DOHH2 (cell line): ENCODE results near the gene GLRX3.

ENCODE experiments used
- H3F3A ChIP-seq: fragments of 200-600 bp; sonication (generic), shearing (Covaris generic); 2 replicates; pipeline ENCODE4 v1.6.0; 2016; ENCODE audit warnings: antibody characterized with exemption, mild to moderate bottlenecking; ENCODE audit not compliant: control insufficient read depth, insufficient read depth
- H3K27ac ChIP-seq: fragments of 200-600 bp; sonication (generic); 2 replicates; pipeline ENCODE4 v1.5.1; 2014; ENCODE audit warnings: low read depth, mild to moderate bottlenecking, low read length, moderate library complexity
- H3K27me3 ChIP-seq: fragments of 200-600 bp; sonication (generic); 2 replicates; pipeline ENCODE4 v1.6.1; 2014; ENCODE audit warnings: mild to moderate bottlenecking, low read length, mixed read lengths; ENCODE audit not compliant: control insufficient read depth
- H3K36me3 ChIP-seq: fragments of 200-600 bp; sonication (generic); 2 replicates; pipeline ENCODE4 v1.6.1; 2014; ENCODE audit warnings: mild to moderate bottlenecking, low read length, moderate library complexity, mixed read lengths; ENCODE audit not compliant: control insufficient read depth
- H3K4me1 ChIP-seq: fragments of 200-600 bp; sonication (generic); 2 replicates; pipeline ENCODE4 v1.6.1; 2014; ENCODE audit warnings: mild to moderate bottlenecking, low read length, mixed read lengths; ENCODE audit not compliant: control insufficient read depth
- H3K4me2 ChIP-seq: fragments of 200-600 bp; sonication (generic); 2 replicates; pipeline ENCODE4 v1.6.0; 2014; ENCODE audit warnings: mild to moderate bottlenecking, low read length, moderate library complexity
- H3K4me3 ChIP-seq: fragments of 200-600 bp; sonication (generic); 2 replicates; pipeline ENCODE4 v1.5.1; 2014; ENCODE audit warnings: mild to moderate bottlenecking, low read length, mixed read lengths
- H3K79me2 ChIP-seq: fragments of 200-600 bp; sonication (generic); 2 replicates; pipeline ENCODE4 v1.6.1; 2014; ENCODE audit warnings: mild to moderate bottlenecking, low read length, mixed read lengths; ENCODE audit not compliant: control insufficient read depth
- H3K9me2 ChIP-seq: fragments of 200-600 bp; sonication (generic); replicated peaks from 2 replicates; pipeline ENCODE4 v1.6.1; 2014; ENCODE audit warnings: mild to moderate bottlenecking, low read length, mixed read lengths; ENCODE audit not compliant: control insufficient read depth
- H3K9me3 ChIP-seq: fragments of 200-600 bp; sonication (generic); 2 replicates; pipeline ENCODE4 v1.6.1; 2014; ENCODE audit warnings: antibody characterized with exemption, low read length, mixed read lengths; ENCODE audit not compliant: control insufficient read depth, insufficient read depth
- H4K20me1 ChIP-seq: fragments of 200-600 bp; sonication (generic); 2 replicates; pipeline ENCODE4 v1.6.0; 2014; ENCODE audit warnings: low read depth, mild to moderate bottlenecking, antibody characterized with exemption, low read length, moderate library complexity; ENCODE audit not compliant: control insufficient read depth, insufficient read depth
- EZH2phosphoT487 ChIP-seq: fragments of 200-600 bp; sonication (generic); IDR thresholded peaks from 2 replicates; pipeline ENCODE4 v1.6.1; 2017; ENCODE audit warnings: borderline replicate concordance, mild to moderate bottlenecking, antibody characterized with exemption, low read length, moderate library complexity, mixed read lengths
- TF ChIP-seq, protein P1 (sequence below): fragments of 200-600 bp; sonication (generic); IDR thresholded peaks from one replicate; pipeline ENCODE4 v1.5.1; 2014; ENCODE audit warnings: antibody characterized with exemption, mild to moderate bottlenecking, low read depth, low read length; ENCODE audit not compliant: poor library complexity, severe bottlenecking

The GLRX3 gene

DNA sequence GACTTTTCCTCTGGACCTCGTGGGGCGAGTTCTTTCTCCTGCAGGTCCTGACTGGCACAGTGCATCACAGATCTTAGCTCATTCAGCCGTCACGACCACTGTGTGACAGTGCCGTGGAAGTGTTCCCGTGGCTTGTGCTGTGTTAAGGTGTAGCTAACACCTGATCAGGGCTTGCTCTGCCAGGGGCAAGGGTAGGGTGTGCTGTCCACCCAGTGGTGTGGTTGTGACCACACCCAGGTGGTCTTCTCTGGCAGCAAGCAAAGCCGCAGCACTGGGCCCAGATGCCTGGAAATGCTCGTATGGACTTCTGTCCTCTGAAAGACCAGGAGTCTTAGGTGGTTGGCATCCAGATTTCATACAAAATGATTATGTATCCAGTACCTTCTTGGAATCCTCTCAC lies 86.2 kb downstream of the GLRX3 start:
- Histone ChIP-seq H3K4me2 (no peak overlapping the region), H3K9me3 (no peaks in the 10 kb centered on the region), H3K79me2 (no peaks in the 10 kb centered on the region), H3K27ac (no peak overlapping the region), H3K36me3 (no peaks in the 10 kb centered on the region), H3F3A (no peaks in the 10 kb centered on the region), H3K27me3 (no peaks in the 10 kb centered on the region), H3K9me2 (no peaks in the 10 kb centered on the region), H3K4me3 (no peak overlapping the region), H3K4me1 (no peaks in the 10 kb centered on the region), H4K20me1 (no peaks in the 10 kb centered on the region)
- no peak for TF ChIP-seq EZH2phosphoT487
- TF ChIP-seq, protein P1, sequence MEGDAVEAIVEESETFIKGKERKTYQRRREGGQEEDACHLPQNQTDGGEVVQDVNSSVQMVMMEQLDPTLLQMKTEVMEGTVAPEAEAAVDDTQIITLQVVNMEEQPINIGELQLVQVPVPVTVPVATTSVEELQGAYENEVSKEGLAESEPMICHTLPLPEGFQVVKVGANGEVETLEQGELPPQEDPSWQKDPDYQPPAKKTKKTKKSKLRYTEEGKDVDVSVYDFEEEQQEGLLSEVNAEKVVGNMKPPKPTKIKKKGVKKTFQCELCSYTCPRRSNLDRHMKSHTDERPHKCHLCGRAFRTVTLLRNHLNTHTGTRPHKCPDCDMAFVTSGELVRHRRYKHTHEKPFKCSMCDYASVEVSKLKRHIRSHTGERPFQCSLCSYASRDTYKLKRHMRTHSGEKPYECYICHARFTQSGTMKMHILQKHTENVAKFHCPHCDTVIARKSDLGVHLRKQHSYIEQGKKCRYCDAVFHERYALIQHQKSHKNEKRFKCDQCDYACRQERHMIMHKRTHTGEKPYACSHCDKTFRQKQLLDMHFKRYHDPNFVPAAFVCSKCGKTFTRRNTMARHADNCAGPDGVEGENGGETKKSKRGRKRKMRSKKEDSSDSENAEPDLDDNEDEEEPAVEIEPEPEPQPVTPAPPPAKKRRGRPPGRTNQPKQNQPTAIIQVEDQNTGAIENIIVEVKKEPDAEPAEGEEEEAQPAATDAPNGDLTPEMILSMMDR, result no peak

DNA sequence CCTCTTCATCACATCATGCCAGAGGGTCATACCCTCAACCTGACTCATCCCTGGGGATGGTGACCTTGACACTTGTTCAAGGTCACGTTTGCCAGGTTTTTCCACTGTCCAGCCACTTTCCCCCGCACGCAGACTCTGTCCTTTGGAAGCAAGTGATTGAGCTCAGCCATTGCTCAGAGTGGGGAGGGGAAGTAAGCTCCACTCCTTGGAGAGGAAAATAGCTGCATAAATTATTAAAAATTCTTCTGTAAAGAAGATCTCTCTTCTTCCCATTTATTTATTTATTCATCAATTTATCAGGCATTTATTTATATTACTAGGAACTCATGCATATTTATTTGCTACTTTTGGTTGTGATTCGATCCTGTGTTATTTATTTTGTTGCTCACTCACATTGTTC lies 88.0 kb downstream of the GLRX3 start:
- no peaks in the 10 kb centered on the region for H3K9me3 ChIP-seq
- no peaks in the 10 kb centered on the region for H3K4me1 ChIP-seq
- H3K79me2 ChIP-seq, result no peaks in the 10 kb centered on the region
- H3K27me3 ChIP-seq, result no peaks in the 10 kb centered on the region
- TF ChIP-seq, protein P1, result no peak
- no peak for TF ChIP-seq EZH2phosphoT487
- H3K27ac ChIP-seq, result no peak overlapping the region
- H3K36me3 ChIP-seq, result no peaks in the 10 kb centered on the region
- no peaks in the 10 kb centered on the region for H3K9me2 ChIP-seq
- H3K4me2 ChIP-seq, result no peak overlapping the region
- no peaks in the 10 kb centered on the region for H4K20me1 ChIP-seq
- H3K4me3 ChIP-seq, result no peak overlapping the region
- H3F3A ChIP-seq, result no peaks in the 10 kb centered on the region

DNA sequence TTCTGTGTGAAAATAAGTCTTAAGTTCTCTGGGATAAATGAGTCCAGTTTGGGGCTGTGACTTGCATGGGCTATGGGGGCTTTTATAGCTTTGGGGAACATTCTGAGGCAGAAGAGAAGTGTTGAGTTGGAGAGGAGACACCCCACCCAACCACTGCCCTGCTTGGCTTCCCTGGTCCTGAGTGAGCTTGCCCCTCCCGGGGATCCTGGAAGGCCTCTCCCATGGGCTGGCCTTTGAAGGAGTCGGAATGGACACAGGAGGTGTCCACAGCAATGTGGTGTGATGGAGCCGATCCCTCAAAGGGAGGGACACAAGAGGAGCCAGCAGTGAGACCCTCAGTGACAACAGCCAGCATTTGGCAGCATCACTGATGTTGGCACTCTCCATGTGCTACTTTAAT lies 89.8 kb downstream of the GLRX3 start:
- no peaks in the 10 kb centered on the region for H3K9me3 ChIP-seq
- TF ChIP-seq EZH2phosphoT487, result no peak
- TF ChIP-seq, protein P1, result no peak
- H3K27me3 ChIP-seq, result no peaks in the 10 kb centered on the region

DNA sequence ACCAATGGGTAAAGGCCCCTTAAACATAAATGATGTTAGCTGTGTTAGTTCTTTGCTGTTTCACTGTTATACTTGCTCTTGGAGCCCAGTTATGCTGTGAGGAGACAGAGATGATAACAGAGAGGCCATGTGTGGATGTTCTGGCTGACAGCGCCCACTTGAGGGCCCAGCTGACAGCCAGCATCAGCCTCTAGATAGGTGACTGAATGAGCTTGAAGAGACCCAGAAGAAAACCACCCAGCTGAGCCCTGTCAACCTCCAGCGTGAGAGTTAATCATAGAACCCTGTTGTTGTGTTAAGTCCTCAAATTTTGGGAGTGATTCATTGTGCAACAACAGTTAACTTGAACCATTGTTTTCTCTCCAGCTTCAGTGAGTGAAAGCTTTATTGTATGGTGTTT lies 91.7 kb downstream of the GLRX3 start:
- no peaks in the 10 kb centered on the region for H3K36me3 ChIP-seq
- no peak overlapping the region for H3K4me3 ChIP-seq
- H3K79me2 ChIP-seq, result no peaks in the 10 kb centered on the region
- H3F3A ChIP-seq, result no peaks in the 10 kb centered on the region
- H3K4me1 ChIP-seq, result no peaks in the 10 kb centered on the region
- TF ChIP-seq EZH2phosphoT487, result no peak
- TF ChIP-seq, protein P1, result peak; percentile 18
- H3K27ac ChIP-seq, result no peak overlapping the region
- no peaks in the 10 kb centered on the region for H4K20me1 ChIP-seq
- no peak overlapping the region for H3K4me2 ChIP-seq
- no peaks in the 10 kb centered on the region for H3K27me3 ChIP-seq
- H3K9me3 ChIP-seq, result no peaks in the 10 kb centered on the region
- H3K9me2 ChIP-seq, result no peaks in the 10 kb centered on the region

More for the DNA sequence above, 89.8 kb downstream of the GLRX3 start:
- no peaks in the 10 kb centered on the region for H3K9me2 ChIP-seq
- H3K4me2 ChIP-seq, result no peak overlapping the region
- no peaks in the 10 kb centered on the region for H3K36me3 ChIP-seq
- H3K79me2 ChIP-seq, result no peaks in the 10 kb centered on the region
- no peaks in the 10 kb centered on the region for H3K4me1 ChIP-seq
- no peaks in the 10 kb centered on the region for H4K20me1 ChIP-seq
- H3K27ac ChIP-seq, result no peak overlapping the region
- no peaks in the 10 kb centered on the region for H3F3A ChIP-seq
- no peak overlapping the region for H3K4me3 ChIP-seq
